ENCODE measurements around the gene NRIP1.

Gene NRIP1

DNA sequence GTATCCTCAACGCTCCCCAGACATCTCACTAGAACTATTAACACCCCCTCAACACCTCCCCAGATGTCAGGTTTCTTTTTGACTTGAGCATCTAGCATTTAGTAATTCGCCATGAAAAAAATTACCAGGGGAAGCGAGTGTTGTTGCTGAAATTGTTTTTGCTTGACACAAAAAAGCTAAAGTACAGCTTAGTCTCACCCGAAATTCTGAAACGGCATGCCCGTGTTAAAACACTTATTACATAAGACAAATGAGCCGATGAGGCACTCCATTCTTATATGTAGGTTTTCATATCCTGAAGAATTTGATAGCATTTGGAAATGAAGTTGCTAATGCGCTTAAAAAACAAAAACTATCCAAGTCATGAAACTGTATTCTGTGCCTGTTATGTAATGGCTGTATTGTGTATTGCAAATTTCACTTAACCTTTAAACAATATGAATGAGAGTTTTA lies 1.3 kb upstream of the NRIP1 start:
- DNase-seq (ENCODE audit: low read depth) = no peak

DNA sequence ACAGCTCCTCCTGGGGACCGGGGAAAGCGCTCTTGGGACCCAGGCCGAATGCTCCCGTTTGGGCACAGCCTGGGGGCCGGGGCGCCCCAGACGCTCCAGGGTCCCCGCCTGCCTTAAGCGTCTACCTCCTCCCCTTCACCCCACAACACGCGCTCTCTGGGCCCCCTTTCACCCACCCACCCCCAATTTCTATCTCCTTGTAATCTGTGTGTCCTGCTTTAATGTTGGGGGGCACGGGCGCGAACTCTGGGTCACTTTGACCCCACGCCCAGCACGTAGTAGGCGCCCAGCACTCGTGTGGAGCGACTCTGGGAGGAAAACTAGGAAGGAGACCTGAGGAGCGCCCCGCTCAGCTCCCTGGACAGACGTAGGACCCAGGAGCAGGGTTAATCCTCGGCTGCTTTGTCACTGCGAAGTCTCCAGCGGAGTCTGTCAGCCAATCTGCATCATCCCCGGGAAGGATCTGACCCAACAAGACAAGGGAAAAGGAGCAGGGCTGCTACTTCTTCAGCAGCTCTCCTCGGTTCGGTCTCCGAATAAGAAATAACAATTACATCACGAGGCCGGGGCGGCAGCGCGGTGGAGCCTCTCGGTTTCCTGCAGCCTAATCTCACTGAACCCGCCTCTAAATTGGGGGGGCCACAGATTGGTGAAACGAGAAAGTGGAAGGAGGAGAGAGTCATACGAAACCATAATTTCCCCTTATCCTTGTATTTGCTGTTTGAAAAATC lies 757 bp upstream of the NRIP1 start:
- peak; percentile 92 for DNase-seq (ENCODE audit: low read depth)
- H3K4me3 ChIP-seq (replicated peaks; ENCODE audit: low read depth, low read length) = peak overlapping the region; percentile 76
- TF ChIP-seq, protein P1, sequence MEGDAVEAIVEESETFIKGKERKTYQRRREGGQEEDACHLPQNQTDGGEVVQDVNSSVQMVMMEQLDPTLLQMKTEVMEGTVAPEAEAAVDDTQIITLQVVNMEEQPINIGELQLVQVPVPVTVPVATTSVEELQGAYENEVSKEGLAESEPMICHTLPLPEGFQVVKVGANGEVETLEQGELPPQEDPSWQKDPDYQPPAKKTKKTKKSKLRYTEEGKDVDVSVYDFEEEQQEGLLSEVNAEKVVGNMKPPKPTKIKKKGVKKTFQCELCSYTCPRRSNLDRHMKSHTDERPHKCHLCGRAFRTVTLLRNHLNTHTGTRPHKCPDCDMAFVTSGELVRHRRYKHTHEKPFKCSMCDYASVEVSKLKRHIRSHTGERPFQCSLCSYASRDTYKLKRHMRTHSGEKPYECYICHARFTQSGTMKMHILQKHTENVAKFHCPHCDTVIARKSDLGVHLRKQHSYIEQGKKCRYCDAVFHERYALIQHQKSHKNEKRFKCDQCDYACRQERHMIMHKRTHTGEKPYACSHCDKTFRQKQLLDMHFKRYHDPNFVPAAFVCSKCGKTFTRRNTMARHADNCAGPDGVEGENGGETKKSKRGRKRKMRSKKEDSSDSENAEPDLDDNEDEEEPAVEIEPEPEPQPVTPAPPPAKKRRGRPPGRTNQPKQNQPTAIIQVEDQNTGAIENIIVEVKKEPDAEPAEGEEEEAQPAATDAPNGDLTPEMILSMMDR (IDR thresholded peaks at IDR 0.05; ENCODE audit: low read length, missing control alignments) = no peak

More for the DNA sequence above, 1.3 kb upstream of the NRIP1 start:
- TF ChIP-seq, protein P1 (IDR thresholded peaks at IDR 0.05; ENCODE audit: low read length, missing control alignments) = no peak
- H3K4me3 ChIP-seq (replicated peaks; ENCODE audit: low read depth, low read length) = peak overlapping the region; percentile 76

DNA sequence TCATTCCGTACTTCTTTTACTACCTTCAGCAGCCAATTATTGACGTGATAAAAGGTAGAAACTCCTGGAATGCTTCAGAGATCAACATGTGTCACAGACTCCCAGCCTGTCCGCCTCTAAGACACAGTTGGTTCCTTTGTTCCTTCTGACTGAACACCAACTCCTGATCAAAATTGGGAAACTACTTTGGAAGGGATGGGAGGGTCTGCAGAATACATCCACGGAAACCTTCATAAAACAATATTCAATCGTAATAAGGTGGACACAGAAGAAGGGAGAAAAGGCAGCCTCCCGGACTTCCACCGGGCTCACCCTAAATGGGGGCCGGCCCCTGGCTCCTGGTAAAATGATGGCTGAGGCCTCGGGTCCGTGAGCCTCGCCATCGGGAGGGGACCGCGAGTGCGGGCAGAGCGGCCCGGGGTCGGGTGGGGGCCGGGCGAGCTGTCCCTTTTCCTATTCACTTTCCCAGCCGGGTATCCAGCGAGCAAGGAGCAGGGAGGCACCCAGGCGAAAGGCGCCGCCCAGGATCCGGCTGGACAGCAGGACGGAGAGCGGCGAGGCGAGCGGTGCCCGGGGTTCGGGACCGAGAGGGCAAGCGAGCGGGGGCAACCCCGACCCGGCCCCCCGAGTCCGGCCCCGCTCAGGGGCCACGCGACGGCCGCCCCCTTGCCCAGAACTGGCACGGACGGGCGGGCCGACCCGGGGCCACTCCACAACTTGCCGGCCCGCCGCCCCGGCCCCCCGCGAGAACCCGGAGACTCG lies 805 bp downstream of the NRIP1 start:
- peak overlapping the region; percentile 76 for H3K4me3 ChIP-seq (replicated peaks; ENCODE audit: low read depth, low read length)
- TF ChIP-seq, protein P1 (IDR thresholded peaks at IDR 0.05; ENCODE audit: low read length, missing control alignments) = no peak
- DNase-seq (ENCODE audit: low read depth) = peak; percentile 44

DNA sequence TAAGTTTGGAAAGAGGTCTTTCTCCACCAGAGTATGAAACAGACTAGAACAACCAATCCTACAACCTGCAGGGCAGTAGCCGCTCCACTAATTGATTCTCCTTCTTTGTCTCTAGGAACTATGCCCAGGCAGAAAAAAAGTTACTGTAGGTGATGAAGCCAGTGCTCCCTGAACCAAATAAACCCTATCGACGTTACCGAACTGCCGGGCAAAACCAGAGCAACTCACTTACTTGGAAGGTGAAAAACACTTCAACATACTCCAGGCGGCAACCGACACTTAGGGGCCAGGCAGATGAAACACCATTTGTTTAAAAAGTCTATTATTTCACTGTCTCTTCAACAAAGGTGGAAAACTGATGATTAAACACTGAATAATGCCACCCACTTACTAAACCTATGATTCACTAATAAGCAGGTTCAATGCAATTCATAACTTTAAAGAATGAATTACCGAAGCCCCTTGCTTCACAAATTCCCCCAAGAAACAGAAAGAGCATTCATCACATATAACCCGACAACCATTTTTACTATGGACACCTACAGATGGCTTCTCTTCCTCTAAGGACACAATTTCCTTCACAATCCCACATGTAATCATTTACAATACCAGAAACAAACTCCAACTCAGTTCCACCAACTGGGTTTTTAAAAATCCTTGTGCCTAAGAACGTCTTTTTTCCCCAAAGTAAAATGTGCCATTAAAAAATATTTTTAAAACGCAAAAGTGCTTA lies 1.6 kb downstream of the NRIP1 start:
- peak overlapping the region; percentile 76 for H3K4me3 ChIP-seq (replicated peaks; ENCODE audit: low read depth, low read length)
- DNase-seq (ENCODE audit: low read depth) = peak; percentile 24
- TF ChIP-seq, protein P1 (IDR thresholded peaks at IDR 0.05; ENCODE audit: low read length, missing control alignments) = no peak

DNA sequence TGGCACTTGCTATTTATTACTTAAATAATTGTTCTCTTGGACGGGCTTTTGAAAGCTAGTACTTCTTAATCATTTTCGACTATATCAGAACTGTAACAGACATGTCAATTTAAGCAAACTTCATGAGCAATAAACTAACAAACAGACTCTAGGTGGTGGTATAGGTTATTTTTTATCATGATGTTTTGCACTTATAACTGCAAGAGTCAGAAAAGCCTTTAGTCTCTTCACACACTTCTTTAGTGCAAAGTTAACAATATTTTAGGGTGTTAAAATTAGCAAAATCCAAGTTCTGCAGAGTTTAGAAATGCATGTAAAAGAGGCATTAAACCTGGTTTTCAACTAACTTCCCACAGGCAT lies 2.2 kb downstream of the NRIP1 start:
- peak; percentile 50 for DNase-seq (ENCODE audit: low read depth)
- TF ChIP-seq, protein P1 (IDR thresholded peaks at IDR 0.05; ENCODE audit: low read length, missing control alignments) = peak; percentile 18
- H3K4me3 ChIP-seq (replicated peaks; ENCODE audit: low read depth, low read length) = peak overlapping the region; percentile 76

DNA sequence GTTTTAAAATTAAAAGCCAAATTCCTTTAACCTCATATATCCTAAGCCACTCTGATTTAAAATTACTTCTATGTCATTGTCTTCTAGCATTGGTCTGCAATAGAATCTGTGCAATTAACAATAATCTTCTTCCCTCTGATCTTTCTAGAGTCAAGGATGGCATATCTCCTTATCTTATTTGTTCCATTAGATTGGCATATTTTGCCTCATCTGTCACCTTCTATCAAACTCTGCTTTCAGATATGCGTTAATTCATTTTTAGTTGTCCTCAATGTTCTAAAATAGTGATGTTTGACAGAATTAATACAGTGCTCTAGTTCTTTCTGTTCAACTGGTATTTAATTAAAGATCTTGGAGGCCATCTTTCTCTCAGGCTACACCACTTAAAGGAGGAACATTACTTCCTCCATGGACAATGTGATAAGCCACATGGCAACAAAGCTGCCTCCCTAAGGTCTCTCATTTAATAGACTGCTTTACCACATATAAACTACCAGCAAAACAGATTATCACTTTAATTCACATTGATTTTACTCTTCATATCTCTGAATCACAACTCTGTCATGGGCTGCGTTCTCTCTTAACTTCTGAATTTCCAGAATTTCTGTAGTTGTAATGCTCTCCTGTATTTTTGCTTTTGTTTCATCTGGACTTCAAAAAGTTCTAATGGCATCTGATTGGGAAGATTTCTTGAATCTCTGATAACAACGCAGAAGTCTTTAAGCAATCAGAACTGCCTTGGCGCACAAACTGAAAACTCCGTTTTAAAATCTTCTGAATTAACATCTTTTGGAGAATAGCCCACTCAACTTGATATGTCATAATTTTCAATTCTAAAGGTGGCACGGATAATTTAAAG lies 2.8 kb downstream of the NRIP1 start:
- DNase-seq (ENCODE audit: low read depth) = no peak
- TF ChIP-seq, protein P1 (IDR thresholded peaks at IDR 0.05; ENCODE audit: low read length, missing control alignments) = no peak
- H3K4me3 ChIP-seq (replicated peaks; ENCODE audit: low read depth, low read length) = peak overlapping the region; percentile 76

Measured in fibroblast of pulmonary artery (primary cell).